Measurements from ENCODE around the gene EXTL1. TPM values are rescaled to one million over a fixed set of nuclear protein-coding genes. Genes with fewer than 3 reads are reported as not detected.

The EXTL1 gene
- total and polyA plus RNA-seq, 2 donors (not counting 3 experiments of a cell fraction or from before 2014, with no cell fraction given): not detected

DNA sequence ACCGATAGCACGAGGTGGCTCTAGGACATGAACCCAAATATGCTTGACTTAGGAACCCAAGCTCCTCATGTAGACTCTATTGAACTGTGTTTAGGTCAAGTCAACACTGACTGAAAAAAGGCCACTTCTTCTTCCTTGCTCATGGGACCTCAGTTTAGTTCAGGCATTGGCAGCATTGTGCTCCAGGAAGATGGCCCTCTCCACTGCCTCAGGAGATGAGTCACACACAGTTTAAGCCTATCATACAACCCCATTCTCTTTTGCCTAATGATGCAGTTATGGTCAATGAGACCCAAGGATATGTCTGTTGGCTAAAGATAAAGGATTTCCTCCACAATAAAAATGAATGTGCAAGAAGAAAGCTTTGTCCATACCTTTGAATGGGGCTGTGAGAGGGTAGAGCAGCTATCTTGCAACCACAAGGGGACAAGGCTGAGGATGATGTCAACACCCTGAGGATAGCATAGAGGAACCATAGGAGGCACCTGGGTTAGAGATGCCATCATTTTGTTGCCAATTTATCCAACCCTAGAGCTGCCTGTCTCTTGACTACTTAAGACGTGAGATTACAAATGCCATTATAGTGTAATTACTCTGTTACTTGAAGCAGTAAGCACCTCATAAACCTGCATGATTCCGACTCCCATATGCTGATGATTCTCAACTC is 48.9 kb downstream of the EXTL1 start:
- H2AFZ ChIP-seq (ENCODE audit: low read depth, low read length): no peak overlapping the region
- H3K27ac ChIP-seq (ENCODE audit: insufficient read depth, low read depth, low read length): no peak overlapping the region
- H4K20me1 ChIP-seq (replicated peaks; ENCODE audit: control insufficient read depth, extremely low read depth, insufficient read depth, low read length): no peaks in the 10 kb centered on the region
- ChIA-PET CTCF (interaction anchor here (0.5 to 1.5 kb wide), 4 partner anchors 10 to 74 kb away, joined by 3 to 5 read pairs (median 3); no protein-coding TSS in a partner anchor), POLR2A (no interaction called here)
- no TSS peak for BruUV-seq (replicated peaks)
- no peak overlapping the region for H3K4me2 ChIP-seq (ENCODE audit: insufficient read depth, low read length)
- H3K4me1 ChIP-seq (ENCODE audit: control insufficient read depth, extremely low read depth, insufficient read depth, low read length): no peaks in the 10 kb centered on the region
- H3K27me3 ChIP-seq (ENCODE audit: control insufficient read depth in 2 of 2, insufficient read depth in 2 of 2, low read length in 2 of 2): peaks cover 0 to 4% of the 10 kb centered on the region in 2 experiments
- no peaks in the 10 kb centered on the region for H3K79me2 ChIP-seq (ENCODE audit: control insufficient read depth, insufficient read depth, low read length)
- H3K36me3 ChIP-seq (ENCODE audit: control insufficient read depth in 2 of 2, extremely low read depth in 1 of 2, insufficient read depth in 2 of 2, low read length in 2 of 2): no peaks in the 10 kb centered on the region
- intact Hi-C loops (cut with micrococcal nuclease) (no loop called here), dilution Hi-C loops (cut with MboI; ENCODE audit: extremely low pct_ligation_motif_present, low sequenced_read_pairs) (no loop called here)
- FAIRE-seq (no peak), DNase-seq (ENCODE audit: low read depth, low spot score) (no peak)
- no peaks in the 10 kb centered on the region for H3K9me1 ChIP-seq (replicated peaks; ENCODE audit: control insufficient read depth, extremely low read depth, insufficient read depth, low read length)
- no peak overlapping the region for H3K4me3 ChIP-seq (replicated peaks in 1 of 3; ENCODE audit: insufficient read depth in 1 of 3, low read depth in 1 of 3, low read length in 3 of 3)
- no peak overlapping the region for H3K9ac ChIP-seq (replicated peaks; ENCODE audit: extremely low read depth, insufficient read depth, low read length)
- peak; percentile 17 for TF ChIP-seq FOS (IDR thresholded peaks at IDR 0.05; ENCODE audit: borderline replicate concordance, insufficient read depth, low read length)
- TF ChIP-seq, protein P1, sequence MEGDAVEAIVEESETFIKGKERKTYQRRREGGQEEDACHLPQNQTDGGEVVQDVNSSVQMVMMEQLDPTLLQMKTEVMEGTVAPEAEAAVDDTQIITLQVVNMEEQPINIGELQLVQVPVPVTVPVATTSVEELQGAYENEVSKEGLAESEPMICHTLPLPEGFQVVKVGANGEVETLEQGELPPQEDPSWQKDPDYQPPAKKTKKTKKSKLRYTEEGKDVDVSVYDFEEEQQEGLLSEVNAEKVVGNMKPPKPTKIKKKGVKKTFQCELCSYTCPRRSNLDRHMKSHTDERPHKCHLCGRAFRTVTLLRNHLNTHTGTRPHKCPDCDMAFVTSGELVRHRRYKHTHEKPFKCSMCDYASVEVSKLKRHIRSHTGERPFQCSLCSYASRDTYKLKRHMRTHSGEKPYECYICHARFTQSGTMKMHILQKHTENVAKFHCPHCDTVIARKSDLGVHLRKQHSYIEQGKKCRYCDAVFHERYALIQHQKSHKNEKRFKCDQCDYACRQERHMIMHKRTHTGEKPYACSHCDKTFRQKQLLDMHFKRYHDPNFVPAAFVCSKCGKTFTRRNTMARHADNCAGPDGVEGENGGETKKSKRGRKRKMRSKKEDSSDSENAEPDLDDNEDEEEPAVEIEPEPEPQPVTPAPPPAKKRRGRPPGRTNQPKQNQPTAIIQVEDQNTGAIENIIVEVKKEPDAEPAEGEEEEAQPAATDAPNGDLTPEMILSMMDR (IDR thresholded peaks at IDR 0.05; ENCODE audit: extremely low read depth in 1 of 2, insufficient read depth in 1 of 2, low read depth in 1 of 2, low read length in 2 of 2): no peak
- no peaks in the 10 kb centered on the region for H3K9me3 ChIP-seq (replicated peaks; ENCODE audit: control insufficient read depth, insufficient read depth, low read length)

- Histone ChIP-seq H3K4me2 (ENCODE audit: insufficient read depth, low read length) (no peak overlapping the region), H3K36me3 (ENCODE audit: control insufficient read depth in 2 of 2, extremely low read depth in 1 of 2, insufficient read depth in 2 of 2, low read length in 2 of 2) (no peaks in the 10 kb centered on the region), H3K9ac (replicated peaks; ENCODE audit: extremely low read depth, insufficient read depth, low read length) (no peak overlapping the region), H2AFZ (ENCODE audit: low read depth, low read length) (no peak overlapping the region), H3K27me3 (ENCODE audit: control insufficient read depth in 2 of 2, insufficient read depth in 2 of 2, low read length in 2 of 2) (peaks cover 2 to 4% of the 10 kb centered on the region in 2 experiments), H3K4me1 (ENCODE audit: control insufficient read depth, extremely low read depth, insufficient read depth, low read length) (no peaks in the 10 kb centered on the region), H3K27ac (ENCODE audit: insufficient read depth, low read depth, low read length) (no peak overlapping the region), H3K9me1 (replicated peaks; ENCODE audit: control insufficient read depth, extremely low read depth, insufficient read depth, low read length) (no peaks in the 10 kb centered on the region), H3K4me3 (replicated peaks in 1 of 3; ENCODE audit: insufficient read depth in 1 of 3, low read depth in 1 of 3, low read length in 3 of 3) (no peak overlapping the region), H4K20me1 (replicated peaks; ENCODE audit: control insufficient read depth, extremely low read depth, insufficient read depth, low read length) (no peaks in the 10 kb centered on the region), H3K9me3 (replicated peaks; ENCODE audit: control insufficient read depth, insufficient read depth, low read length) (no peaks in the 10 kb centered on the region), H3K79me2 (ENCODE audit: control insufficient read depth, insufficient read depth, low read length) (no peaks in the 10 kb centered on the region)
- no peak for DNase-seq (ENCODE audit: low read depth, low spot score)
- dilution Hi-C loops (cut with MboI; ENCODE audit: extremely low pct_ligation_motif_present, low sequenced_read_pairs): no loop called here
- TF ChIP-seq EZH2 (IDR thresholded peaks at IDR 0.05; ENCODE audit: borderline replicate concordance, low read depth, low read length, severe bottlenecking) (no peak), MYC (IDR thresholded peaks at IDR 0.05; ENCODE audit: low read depth, low read length) (no peak), MAX (IDR thresholded peaks at IDR 0.05; ENCODE audit: insufficient read depth, insufficient read length) (no peak), POLR2AphosphoS5 (IDR thresholded peaks at IDR 0.05; ENCODE audit: insufficient read depth, low read depth, low read length) (no peak), JUN (IDR thresholded peaks at IDR 0.05; ENCODE audit: borderline replicate concordance, insufficient read depth, insufficient read length, low read depth) (no peak)
- BruUV-seq (replicated peaks): no TSS peak
- ChIA-PET POLR2A (no interaction called here), CTCF (interaction anchor here (0.5 to 1.5 kb wide), 4 partner anchors 9 to 74 kb away, joined by 3 to 5 read pairs (median 3); no protein-coding TSS in a partner anchor)
- FAIRE-seq: no peak
- intact Hi-C loops (cut with micrococcal nuclease): no loop called here
Observed at GRCh38 chr1:26070963-26071342, 49.4 kb downstream of the EXTL1 start.
